GM21515 (cell line): ENCODE results near the gene TRMT1.

Source experiments
- ATAC-seq: cut with Tn5 transposase; IDR thresholded peaks from one replicate; pipeline ENCODE4 v1.9.1; 2021; ENCODE audit not compliant: unreplicated experiment

Gene TRMT1

DNA sequence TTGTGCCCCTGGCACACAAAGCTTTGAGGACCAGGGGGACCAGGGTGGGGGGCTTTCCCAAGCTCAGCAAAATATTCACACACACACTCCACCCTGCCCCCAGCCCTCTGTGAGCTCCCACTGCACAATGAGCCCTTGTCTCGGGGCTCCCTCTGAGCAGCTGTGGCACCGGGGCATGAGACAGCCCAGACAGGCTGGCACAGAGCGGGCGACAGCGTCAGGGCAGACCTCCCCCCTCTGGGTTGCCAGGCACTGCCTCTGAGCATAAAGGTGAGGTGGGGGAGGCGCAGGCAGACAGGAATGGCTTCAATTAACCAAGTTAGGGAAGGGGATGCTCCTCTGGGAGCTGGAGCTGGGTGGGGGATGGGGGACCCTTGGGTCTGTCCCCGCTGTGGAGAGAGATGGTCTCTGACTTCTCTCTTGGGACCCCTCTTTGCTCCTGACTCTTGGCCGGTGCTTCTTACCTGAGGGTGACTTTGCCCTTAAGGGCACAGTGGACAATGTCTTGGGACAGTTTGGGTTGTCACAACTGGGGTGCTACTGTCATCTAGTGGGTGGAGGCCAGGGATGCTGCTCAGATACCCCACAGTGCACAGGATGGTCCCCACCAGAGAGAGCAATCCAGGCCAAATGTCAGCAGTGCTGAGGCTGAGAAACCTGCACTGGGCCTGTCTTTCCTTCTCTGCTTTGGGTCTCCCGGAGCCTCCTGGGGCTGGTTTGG lies 44.2 kb downstream of the TRMT1 start:
- no peak for ATAC-seq

DNA sequence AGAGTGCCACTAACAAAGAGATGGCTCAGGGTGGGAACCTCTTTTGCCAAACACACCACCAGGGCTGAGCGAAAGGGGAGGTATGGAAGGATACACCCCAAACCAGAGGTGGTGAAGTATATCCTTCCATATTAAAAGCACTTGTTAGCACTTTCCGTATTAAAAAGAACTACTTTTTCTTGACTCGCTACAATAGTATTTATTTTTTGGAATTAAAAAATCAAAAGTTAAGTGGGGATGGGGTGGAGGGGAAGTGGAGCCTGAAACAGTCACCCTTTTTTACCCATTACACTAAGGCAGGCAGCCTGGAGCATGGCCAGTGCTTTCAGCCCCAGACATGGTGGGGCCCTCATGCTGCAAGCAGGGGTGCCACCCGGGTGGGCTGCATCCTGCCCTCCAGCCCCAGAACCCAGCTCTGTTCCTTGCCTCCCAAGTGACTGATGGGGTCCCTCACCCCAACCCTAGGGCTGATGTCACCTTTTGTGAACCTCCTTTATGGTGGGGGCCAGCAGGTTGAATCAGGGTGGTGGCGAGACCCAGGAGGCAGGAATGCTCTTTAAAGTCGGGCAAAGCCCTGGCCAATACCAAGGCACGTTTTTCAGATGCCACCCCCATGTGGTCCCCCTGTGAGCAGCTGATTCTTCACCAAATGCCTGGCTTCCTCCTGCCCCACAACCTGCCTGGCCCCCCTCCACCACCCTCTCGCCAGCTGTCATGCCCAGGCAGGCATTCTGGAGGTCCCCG lies 44.9 kb downstream of the TRMT1 start:
- no peak for ATAC-seq

DNA sequence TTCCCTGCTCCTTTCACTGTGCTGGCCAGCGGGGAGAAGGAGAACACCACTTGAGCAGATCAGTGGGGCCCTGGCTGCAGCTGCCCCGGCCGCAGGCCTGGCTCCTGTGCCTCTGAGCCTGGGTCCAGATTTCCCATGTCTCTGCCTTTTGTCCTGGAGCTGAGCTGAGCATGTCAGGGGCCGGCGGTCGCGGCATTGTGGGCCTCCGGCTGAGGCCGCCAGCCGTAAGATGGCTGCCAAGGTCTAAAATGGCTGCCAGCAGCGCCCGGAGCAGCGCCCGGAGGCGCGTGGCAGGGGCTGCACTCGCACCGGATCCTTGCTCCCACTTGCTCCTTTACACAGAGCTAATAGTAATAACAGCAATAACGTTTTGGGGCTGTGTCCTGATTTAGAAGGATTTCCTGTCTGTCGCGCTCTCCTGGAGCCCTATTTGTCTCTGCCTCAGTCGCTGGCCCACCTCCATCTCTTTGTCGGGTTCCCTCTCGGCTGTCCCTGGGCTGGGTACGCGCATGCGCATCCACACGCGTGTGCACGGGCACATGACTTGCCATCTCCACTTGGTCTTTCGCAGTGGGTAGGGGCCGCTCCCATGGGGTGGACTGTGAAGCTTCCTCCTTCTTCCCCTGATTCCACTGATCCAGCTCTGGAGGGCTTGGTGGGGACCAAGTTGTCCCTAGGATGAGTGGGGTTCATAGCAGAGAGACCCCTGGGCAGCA lies 46.0 kb downstream of the TRMT1 start:
- no peak for ATAC-seq

DNA sequence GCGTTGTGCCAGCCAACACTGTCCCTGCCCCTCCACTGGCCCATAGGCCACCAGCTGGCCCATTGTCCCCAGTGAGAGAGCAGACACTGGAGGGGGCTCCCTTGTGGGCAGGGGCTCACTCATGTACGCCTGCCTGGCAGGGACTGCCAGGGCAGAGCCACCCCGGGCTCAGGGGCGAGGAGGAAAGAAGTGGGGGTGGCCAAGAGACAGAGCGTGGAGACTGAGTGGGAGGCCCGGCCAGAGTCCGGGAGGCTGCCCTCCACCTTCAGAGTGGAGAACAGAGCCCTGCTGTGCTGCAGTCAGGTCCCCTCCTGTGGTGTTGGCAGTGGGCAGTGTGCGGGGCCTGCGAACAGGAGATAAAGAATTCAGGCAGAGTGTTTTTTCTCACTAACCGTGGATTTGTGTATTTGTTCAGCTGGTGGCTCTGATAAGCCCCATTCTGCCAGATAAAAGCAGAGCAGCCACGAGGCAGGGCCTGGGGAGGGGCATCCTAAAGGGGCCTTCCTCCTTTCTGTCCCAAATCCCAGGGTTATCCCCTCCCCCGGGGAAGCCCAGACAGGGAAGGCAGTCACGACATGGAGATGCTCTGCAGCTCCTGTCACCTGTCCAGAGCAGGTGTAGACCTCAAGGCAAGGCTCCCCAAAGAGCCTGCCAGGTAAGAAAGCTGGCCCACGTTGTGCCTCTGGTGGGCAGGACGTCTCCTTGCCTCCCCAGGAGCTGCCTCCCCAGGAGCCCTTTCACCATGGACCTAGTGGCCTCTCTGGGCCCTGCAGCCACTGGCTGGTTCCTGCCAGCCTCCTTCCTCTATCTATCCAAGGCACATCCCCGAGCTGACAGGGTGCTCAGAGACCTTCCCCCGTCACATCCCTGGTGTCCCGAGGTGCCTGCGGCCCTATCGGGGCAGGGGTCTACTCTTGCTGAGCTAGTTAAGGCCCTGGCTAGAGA lies 46.9 kb downstream of the TRMT1 start:
- ATAC-seq, result no peak

DNA sequence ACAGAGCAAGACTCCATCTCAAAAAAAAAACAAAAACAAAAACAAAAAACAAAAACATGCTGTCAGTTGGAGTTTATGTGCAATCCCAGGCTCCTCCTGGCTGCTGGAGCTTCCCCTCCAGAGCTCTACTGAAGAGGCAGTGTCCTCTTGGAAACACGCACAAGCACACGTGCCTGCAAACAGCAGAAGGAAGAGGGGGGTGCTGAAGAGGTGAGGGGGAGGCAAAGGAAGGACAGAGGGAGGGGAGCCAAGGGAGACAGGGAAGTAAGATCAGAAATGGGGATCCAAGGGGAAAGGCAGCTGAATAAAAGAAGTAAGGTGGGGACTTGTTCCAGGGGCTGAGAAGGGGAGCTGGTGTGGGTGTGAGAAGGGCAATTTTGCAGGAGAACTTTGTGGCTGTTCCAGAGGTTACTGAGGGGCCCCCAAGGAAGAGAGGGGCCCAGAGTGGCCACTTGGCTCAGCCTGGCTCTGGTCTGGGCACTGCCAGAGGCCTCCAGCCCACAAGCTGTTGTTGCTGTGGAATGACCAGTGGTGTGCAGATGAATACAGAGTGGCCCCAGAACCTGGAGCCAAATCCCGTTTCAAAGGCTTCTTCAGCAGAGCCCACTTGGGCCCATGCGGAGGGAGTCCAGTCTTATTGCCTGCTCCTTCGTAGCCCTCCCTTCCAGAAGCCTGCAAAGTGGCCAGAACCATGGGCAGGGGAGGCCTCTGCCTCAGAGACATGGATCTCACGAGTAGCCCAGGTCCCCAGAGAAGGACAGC lies 48.3 kb downstream of the TRMT1 start:
- no peak for ATAC-seq

DNA sequence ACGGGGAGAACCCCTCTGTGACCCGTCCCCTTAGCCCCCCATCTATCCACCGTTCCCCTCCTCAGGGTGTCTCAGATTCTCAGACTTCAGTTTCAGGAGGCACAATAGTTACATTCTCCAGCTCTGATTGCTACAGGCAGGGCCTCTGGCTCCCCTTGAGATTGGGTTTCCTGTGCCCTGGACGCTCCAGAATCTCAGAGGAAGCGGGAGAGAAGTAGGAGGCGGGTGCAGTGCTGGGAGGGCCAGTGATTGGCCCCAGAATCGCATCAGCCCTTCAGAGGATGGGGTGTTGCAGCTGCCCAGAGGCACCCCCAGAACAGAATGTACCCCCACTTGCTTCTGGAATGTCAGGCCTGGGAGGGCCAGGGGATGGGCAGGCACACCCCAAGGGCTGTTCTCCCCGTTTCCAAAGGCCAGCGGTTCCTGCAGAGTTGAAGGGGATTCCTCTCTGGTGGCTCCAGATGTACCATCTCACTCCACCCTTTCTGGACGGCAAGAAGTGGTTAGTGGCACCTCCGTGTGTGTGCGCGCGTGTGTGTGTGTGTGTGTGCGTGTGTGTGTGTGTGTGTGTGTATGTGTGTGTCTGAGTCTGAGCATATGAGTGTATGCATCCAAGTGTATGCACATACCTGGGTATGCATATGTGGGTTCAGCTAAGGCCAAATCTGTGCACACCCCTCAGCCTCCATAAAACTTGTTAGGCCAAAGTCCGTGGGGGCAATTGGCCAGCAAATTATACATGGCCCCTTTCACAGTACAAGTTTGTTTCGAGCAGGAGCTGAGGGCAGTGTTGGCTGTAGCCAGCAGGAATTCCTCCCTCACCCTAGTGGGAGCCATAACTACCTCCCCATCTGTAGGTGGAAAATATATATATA lies 49.4 kb downstream of the TRMT1 start:
- no peak for ATAC-seq

DNA sequence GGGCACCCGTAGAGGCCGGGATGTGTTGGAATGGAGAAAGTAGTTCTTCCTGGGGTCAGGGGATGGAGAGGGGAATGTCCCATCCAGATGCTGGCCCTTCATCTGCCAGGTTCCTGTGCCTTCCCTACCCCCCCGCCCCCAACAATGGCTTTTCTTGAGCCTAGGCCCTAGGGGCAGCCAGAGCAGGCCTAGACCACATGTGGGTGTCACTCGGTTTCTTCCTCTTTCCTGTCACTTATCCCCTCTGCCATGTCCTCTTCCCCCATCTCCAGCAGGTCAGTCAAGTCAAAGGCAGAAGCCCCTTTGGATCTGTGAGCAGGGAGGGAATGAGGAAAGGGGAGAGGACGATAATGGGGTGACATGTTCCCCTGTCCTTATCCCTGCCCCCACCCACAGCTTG lies 50.3 kb downstream of the TRMT1 start:
- no peak for ATAC-seq

DNA sequence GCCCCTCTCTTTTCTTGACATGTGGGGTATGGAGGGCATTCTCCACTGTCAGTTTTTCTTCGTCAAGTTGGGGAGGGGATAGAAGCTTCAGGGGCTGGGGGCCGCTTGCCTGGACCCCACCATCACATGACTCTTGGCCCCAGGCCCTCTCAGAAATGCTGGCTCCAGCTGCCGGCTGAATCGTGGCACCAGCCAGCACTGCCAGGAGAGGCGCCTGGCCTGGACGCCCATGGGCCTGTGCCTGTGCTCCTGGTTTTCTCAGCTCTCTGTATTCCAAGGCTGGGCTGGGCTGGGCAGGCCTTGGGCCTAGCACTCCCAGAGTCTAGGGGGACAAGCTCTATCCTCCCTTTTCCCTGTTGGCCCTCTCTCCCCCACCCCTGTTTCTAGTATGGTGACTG lies 52.4 kb downstream of the TRMT1 start:
- ATAC-seq, result no peak

DNA sequence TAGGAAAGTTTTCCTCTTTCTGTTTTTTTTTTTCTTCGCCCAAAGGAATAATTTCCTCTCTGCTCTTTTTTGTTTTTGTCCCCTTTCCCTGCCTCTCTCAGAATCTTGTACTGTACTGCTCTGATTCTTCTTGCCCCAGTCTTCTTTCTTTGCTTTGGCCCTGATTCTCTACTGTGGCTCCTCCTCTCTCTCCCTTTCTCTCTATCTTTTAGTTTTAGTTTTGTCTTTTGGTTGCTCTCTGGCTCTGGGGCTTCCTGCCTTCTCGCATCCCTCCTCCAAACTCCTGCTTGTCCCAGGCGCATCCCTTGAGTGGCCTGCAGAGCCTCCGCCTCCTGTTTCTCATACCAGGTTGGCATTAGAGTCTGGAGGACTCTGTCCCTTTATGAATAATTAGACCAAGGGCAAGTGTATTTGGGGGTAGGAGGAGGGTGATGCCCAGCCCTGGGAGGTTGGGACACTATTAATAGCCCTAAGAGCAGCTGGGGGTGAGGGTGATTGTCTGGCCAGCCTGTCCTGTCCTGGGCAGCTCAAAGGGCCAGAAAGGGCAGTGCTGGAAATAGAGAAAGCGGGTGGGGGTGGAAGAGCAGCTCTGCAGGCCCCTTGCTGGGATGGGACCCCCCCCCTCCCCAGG lies 53.0 kb downstream of the TRMT1 start:
- ATAC-seq, result no peak

DNA sequence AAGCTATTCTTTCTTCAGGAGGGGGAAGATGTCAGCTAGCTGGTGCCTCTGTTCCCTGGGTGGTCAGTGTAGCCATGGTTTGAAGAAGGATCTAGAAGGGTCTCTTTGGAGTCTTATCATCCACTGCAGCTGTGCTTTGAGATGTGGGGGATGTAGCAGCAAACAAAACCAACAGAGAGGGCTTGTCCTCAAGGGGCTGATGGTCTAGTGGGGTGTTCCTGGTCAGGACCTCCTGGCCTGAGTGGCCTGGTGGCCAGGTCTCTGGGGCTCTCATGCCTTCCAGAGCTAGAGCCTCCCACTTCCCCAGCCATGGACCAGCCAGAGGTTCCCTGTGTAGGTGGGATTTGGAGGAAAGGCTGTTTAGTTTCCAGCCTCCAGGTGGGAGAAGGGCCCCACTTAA lies 54.2 kb downstream of the TRMT1 start:
- no peak for ATAC-seq

DNA sequence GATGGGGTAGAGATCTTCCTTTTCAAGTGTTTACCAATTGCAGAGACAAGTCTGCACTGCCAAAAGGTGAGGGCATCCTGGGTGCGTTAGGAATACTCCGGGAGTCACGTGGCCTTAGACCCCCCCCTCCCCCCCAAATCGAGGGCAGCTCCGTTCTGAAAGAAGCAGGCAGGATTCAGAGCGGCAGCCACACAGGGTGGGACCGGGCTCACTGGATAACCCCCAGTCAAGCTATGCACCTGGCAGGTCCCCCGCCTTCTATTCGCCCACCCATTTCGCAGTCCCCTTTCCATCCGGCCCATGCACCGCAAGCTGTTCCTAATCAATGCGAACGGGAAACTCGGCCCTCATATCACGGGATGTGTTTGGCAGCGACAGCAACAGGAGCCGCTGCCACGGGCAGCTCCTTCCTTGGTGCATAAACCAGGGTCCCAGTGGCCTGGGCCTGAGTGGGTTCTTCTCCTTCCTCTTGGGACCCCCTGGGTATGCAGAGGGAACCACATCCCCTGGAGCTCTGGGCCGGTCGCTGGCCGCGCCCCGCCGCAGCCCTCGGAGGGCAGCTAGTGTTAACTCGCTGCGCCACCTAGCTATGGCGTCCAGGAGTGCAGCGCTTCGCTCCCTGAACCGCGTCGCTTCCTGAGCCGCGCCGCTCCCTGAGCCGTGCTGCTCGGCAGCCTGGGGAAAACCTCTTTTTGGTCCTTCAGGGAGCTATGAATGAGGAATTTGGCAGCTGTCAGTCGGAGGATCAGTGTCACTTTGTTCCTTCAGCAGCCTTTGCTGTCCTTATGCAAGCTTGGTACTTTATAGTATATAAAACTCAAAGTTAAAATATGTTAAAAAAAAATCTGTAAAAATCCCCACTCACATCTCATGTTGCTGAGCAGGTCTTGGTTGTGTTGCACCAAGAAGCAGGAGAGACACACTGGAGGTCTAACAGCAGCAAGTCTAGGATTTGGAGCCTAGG lies 55.3 kb downstream of the TRMT1 start:
- peak; percentile 61 for ATAC-seq

DNA sequence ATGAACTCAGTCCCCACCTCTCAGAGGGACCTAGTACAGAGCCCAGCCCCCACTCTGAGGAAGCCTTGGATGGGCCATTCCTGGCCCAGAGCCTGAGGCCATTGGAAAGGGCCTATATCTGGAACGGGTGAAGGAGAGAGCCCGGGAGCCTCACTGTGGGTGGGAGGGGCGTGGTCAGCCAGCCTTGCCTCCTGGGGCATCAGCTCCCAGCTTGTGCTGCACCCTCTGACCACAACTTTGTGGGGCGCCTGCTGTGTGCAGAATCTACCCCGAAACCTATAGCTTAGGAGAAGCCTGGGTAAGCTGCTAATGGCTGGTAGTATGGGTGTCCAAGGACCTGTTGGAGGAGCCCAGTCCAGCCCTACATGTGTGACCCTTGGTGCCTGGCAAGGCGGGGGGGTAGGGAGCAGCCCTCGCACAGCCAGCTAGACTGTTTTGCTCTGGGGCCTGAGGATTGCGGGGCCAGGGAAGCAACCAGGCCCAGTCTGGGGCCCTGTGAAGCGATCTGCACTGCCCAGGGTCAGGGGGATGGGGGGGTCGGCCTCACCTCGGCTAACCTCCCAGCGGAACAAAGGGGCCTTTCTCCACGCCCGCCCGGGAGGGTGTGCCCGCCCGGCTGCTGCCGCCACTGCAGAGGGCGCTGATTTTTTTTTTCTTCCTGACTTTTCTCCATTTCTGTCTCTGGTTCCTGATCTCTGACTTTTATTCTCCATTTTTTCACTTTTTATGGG lies 56.1 kb downstream of the TRMT1 start:
- ATAC-seq, result no peak

DNA sequence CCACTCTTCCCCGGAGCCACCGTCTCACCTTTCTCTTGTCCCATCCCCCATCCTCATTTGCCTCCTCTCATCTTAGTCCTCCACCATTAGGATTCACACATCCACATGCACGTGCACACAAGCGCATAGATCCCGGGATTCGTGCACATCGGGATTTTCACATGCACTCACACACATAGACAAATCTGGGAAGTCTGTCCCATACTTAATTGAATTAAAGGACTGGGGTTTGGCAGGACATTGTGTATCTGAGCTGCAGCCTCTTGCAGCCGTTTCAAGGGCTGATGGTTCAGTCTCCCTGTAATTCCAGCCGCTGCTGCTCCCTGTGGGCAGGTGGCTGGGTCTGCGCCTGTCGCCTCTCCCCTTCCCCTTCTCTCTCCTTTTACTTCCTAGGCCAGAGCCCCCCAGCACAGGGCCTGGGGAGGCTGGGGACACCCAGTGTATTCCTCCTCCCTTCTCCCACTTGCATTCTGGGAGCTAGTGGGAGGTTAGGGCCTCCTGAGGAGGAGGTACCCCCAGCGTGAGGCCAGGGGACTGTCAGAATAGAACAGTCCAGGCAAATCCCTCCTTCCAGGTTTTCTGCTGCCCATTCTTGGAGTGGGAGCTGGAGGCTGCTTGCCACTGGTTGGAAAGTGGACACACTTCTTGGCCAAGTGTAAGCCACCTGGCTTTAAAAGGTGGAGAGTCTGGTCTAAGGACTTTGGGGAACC lies 57.4 kb downstream of the TRMT1 start:
- no peak for ATAC-seq

DNA sequence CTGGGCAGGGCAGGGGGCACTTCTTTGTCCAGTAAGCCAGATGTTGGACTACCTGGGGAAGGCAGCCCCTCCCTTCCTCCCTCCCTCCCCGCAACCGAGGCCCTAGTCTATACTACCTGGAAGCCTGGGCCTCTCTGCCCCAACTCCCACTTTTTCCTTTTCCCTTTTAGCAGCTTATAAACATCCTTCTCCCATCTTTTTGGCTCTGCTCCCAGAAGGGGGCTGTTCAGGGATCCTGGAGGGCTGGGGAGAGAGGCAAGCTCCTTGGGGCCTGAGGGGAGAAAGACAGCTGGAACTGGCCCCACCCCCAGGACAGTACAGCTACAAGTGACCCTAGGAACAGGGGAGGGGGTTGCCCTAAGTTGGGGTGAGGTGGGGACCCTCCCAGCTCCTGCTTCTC lies 58.8 kb downstream of the TRMT1 start:
- no peak for ATAC-seq

DNA sequence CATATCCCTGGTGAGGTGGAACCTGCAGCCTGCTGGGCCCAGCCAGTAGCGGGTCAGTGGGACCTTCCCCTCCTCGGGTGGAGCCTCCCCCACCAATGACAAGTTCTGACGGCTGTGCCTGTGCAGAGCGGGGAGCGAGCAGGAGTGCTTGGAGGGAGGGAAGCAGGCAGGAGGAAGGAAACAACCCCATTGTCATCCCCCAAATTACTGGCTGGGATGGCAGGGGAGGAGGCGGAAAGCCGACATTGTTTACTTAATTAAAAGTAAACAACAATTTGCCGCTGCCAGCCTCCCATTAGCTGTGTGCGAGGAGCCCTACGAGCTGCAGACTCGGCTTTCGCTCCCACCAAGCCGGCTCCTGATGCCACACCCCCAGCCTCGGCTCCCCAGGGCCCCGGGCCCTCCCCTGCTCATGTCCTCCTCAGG lies 59.4 kb downstream of the TRMT1 start:
- no peak for ATAC-seq

DNA sequence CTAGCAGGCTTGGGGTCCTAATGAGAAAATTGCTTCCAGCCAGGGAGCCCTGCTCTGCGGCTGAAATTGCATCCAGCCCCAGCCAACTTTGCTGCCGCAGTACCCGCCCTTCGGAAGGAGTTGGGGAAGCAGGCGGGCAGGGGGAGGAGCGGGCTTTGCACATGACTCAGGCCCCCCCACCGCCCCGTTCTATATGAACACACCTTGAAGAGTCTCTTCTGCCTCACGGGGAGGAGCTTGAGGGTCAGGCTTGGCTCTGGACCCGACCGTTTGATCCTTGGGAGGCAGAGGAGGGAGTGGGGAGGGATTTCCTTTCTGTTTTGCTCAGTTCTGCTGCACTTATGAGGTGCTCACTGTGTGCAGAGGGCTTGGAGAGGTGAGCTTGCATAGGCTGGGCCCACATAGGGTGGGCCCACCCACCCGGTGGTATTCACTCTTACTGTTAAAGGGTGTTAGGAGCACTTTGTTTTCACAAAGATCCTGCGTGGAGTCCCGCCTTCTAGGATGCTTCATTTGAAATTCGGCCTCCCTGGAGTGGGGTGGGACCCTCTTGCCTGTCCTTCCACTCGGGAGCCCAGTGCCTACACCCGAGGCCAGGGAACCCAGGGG lies 60.4 kb downstream of the TRMT1 start:
- no peak for ATAC-seq
